ENCODE data around the gene GNG7.

The GNG7 gene

DNA sequence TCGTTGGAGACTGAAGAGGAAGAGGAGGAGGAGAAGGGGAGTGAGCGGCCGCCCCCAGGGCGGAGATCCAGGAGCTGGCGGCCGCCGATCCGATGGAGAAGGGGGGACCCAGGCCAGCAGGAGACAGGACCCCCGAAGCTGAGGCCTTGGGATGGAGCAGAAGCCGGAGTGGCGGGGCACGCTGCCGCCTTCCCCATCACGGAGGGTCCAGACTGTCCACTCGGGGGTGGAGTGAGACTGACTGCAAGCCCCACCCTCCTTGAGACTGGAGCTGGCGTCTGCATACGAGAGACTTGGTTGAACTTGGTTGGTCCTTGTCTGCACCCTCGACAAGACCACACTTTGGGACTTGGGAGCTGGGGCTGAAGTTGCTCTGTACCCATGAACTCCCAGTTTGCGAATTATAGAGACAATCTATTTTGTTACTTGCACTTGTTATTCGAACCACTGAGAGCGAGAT is 224.7 kb downstream of the GNG7 start:
- Histone ChIP-seq H4K12ac (ENCODE audit: low read depth, low read length) (peak overlapping the region; percentile 49), H3K4me2 (ENCODE audit: low read length) (peak overlapping the region; percentile 64), H3K79me1 (ENCODE audit: low read length) (peaks cover 44% of the 10 kb centered on the region), H2BK5ac (ENCODE audit: low read depth, low read length, poor library complexity) (peak overlapping the region; percentile 44), H2BK12ac (ENCODE audit: low read length) (peak overlapping the region; percentile 35), H4K91ac (ENCODE audit: low read depth, low read length) (no peak overlapping the region), H3K79me2 (ENCODE audit: control insufficient read depth, insufficient read depth, low read length, poor library complexity) (peaks cover 30% of the 10 kb centered on the region), H3K4ac (ENCODE audit: low read depth, low read length) (peak overlapping the region; percentile 37), H4K8ac (ENCODE audit: low read depth, low read length) (peak overlapping the region; percentile 51), H3K4me3 (ENCODE audit: low read depth, low read length) (peak overlapping the region; percentile 85), H2AK5ac (ENCODE audit: low read length) (no peak overlapping the region), H2AFZ (ENCODE audit: insufficient read depth, low read length, poor library complexity) (no peak overlapping the region), H3K9me3 (ENCODE audit: insufficient read depth, low read depth, low read length) (peaks cover 9% of the 10 kb centered on the region), H3K9ac (ENCODE audit: low read length) (peak overlapping the region; percentile 98), H2BK120ac (ENCODE audit: insufficient read depth, low read length, poor library complexity) (peak overlapping the region; percentile 65), H3K14ac (ENCODE audit: low read length) (peak overlapping the region; percentile 23), H3K18ac (ENCODE audit: low read length) (peak overlapping the region; percentile 87), H3K4me1 (ENCODE audit: control insufficient read depth in 1 of 2, insufficient read depth in 2 of 2, low read length in 2 of 2) (peaks cover 12 to 14% of the 10 kb centered on the region in 2 experiments), H3K36me3 (ENCODE audit: control insufficient read depth in 1 of 2, insufficient read depth in 2 of 2, low read length in 2 of 2) (peaks cover 16 to 20% of the 10 kb centered on the region in 2 experiments), H3K27ac (ENCODE audit: low read depth, low read length) (peak overlapping the region; percentile 69), H3K23ac (ENCODE audit: low read length) (no peak overlapping the region), H3K27me3 (ENCODE audit: insufficient read depth, low read length) (no peaks in the 10 kb centered on the region)
- no CpG with 5 or more reads among the region's 21 CpGs for WGBS (ENCODE audit: extremely low coverage, insufficient coverage, insufficient read length)
- DNase-seq, result peak in 1 of 2 donors; percentile 58

DNA sequence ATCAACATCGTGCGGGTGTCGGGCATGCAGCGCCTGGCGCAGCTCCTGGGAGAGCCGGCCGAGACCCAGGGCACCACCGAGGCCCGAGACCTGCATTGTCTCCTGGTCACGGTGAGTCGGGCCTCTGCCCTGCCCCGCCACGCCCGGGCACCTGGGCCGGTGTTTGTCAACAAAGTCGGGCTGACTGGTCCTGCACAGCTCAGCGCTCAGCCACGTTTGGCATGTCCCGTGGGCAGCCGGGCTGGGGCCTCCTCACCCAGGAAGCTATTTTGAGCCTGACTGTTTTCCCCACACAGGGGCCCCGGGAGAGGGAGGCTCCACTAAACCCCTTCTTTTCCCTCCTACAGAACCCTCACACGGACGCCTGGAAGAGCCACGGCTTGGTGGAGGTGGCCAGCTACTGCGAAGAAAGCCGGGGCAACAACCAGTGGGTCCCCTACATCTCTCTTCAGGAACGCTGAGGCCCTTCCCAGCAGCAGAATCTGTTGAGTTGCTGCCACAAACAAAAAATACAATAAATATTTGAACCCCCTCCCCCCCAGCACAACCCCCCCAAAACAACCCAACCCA is 225.3 kb downstream of the GNG7 start:
- peak overlapping the region; percentile 88 for H3K14ac ChIP-seq (ENCODE audit: low read length)
- H3K9ac ChIP-seq (ENCODE audit: low read length), result peak overlapping the region; percentile 98
- H2BK12ac ChIP-seq (ENCODE audit: low read length), result peak overlapping the region; percentile 38
- H3K4me3 ChIP-seq (ENCODE audit: low read depth, low read length), result peak overlapping the region; percentile 85
- H3K18ac ChIP-seq (ENCODE audit: low read length), result peak overlapping the region; percentile 89
- H3K79me2 ChIP-seq (ENCODE audit: control insufficient read depth, insufficient read depth, low read length, poor library complexity), result peaks cover 30% of the 10 kb centered on the region
- peaks cover 16 to 18% of the 10 kb centered on the region in 2 experiments for H3K36me3 ChIP-seq (ENCODE audit: control insufficient read depth in 1 of 2, insufficient read depth in 2 of 2, low read length in 2 of 2)
- peak overlapping the region; percentile 47 for H2AFZ ChIP-seq (ENCODE audit: insufficient read depth, low read length, poor library complexity)
- H2AK5ac ChIP-seq (ENCODE audit: low read length), result peak overlapping the region; percentile 15
- H4K12ac ChIP-seq (ENCODE audit: low read depth, low read length), result no peak overlapping the region
- H3K27ac ChIP-seq (ENCODE audit: low read depth, low read length), result peak overlapping the region; percentile 69
- H4K8ac ChIP-seq (ENCODE audit: low read depth, low read length), result peak overlapping the region; percentile 25
- no peak overlapping the region for H3K23ac ChIP-seq (ENCODE audit: low read length)
- peak; percentile 71 to 75 for DNase-seq
- H3K79me1 ChIP-seq (ENCODE audit: low read length), result peaks cover 44% of the 10 kb centered on the region
- H3K4ac ChIP-seq (ENCODE audit: low read depth, low read length), result peak overlapping the region; percentile 99
- H4K91ac ChIP-seq (ENCODE audit: low read depth, low read length), result peak overlapping the region; percentile 39
- no CpG with 5 or more reads among the region's 27 CpGs for WGBS (ENCODE audit: extremely low coverage, insufficient coverage, insufficient read length)
- no peaks in the 10 kb centered on the region for H3K27me3 ChIP-seq (ENCODE audit: insufficient read depth, low read length)
- H2BK5ac ChIP-seq (ENCODE audit: low read depth, low read length, poor library complexity), result peak overlapping the region; percentile 63
- peaks cover 4% of the 10 kb centered on the region for H3K9me3 ChIP-seq (ENCODE audit: insufficient read depth, low read depth, low read length)
- H2BK120ac ChIP-seq (ENCODE audit: insufficient read depth, low read length, poor library complexity), result peak overlapping the region; percentile 39
- H3K4me1 ChIP-seq (ENCODE audit: control insufficient read depth in 1 of 2, insufficient read depth in 2 of 2, low read length in 2 of 2), result peaks cover 12 to 14% of the 10 kb centered on the region in 2 experiments
- peak overlapping the region; percentile 64 for H3K4me2 ChIP-seq (ENCODE audit: low read length)

DNA sequence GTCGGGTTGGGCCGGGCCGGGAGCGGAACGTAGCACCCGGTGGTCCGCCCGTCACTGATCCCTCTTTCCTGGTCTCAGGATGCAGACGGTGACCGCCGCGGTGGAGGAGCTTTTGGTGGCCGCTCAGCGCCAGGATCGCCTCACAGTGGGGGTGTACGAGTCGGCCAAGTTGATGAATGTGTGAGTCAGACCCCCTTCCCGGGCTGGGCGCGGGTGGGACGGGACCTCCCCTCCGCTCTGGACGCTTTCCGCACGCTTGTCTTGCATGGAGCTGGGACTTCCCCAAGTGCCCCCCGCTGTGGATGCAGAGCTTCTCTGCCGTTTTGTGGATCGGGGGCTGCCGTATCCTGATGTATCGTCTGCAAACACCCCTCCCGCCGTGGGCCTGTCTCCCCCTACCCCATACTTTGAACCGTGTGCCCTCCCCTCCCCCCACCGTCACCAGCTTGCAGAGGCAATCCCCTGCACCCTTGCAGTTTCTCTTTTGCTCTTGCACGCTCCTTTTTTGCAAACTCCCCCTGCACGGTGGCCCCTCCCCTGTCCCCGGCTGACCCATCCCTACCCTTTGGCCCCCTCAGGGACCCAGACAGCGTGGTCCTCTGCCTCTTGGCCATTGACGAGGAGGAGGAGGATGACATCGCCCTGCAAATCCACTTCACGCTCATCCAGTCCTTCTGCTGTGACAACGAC is 225.9 kb downstream of the GNG7 start:
- H3K4ac ChIP-seq (ENCODE audit: low read depth, low read length), result peak overlapping the region; percentile 99
- no peaks in the 10 kb centered on the region for H3K27me3 ChIP-seq (ENCODE audit: insufficient read depth, low read length)
- WGBS (ENCODE audit: extremely low coverage, insufficient coverage, insufficient read length), result no CpG with 5 or more reads among the region's 42 CpGs
- H4K8ac ChIP-seq (ENCODE audit: low read depth, low read length), result peak overlapping the region; percentile 37
- peaks cover 12 to 14% of the 10 kb centered on the region in 2 experiments for H3K4me1 ChIP-seq (ENCODE audit: control insufficient read depth in 1 of 2, insufficient read depth in 2 of 2, low read length in 2 of 2)
- peaks cover 44% of the 10 kb centered on the region for H3K79me1 ChIP-seq (ENCODE audit: low read length)
- H3K14ac ChIP-seq (ENCODE audit: low read length), result peak overlapping the region; percentile 88
- peaks cover 30% of the 10 kb centered on the region for H3K79me2 ChIP-seq (ENCODE audit: control insufficient read depth, insufficient read depth, low read length, poor library complexity)
- peak overlapping the region; percentile 47 for H2AFZ ChIP-seq (ENCODE audit: insufficient read depth, low read length, poor library complexity)
- DNase-seq, result peak; percentile 54 to 55
- no peak overlapping the region for H3K23ac ChIP-seq (ENCODE audit: low read length)
- no peak overlapping the region for H2AK5ac ChIP-seq (ENCODE audit: low read length)
- H3K9me3 ChIP-seq (ENCODE audit: insufficient read depth, low read depth, low read length), result peaks cover 3% of the 10 kb centered on the region
- no peak overlapping the region for H4K12ac ChIP-seq (ENCODE audit: low read depth, low read length)
- H2BK120ac ChIP-seq (ENCODE audit: insufficient read depth, low read length, poor library complexity), result peak overlapping the region; percentile 10
- peak overlapping the region; percentile 85 for H3K4me3 ChIP-seq (ENCODE audit: low read depth, low read length)
- H2BK12ac ChIP-seq (ENCODE audit: low read length), result peak overlapping the region; percentile 20
- H3K36me3 ChIP-seq (ENCODE audit: control insufficient read depth in 1 of 2, insufficient read depth in 2 of 2, low read length in 2 of 2), result peaks cover 16 to 18% of the 10 kb centered on the region in 2 experiments
- peak overlapping the region; percentile 98 for H3K9ac ChIP-seq (ENCODE audit: low read length)
- peak overlapping the region; percentile 63 for H2BK5ac ChIP-seq (ENCODE audit: low read depth, low read length, poor library complexity)
- H3K27ac ChIP-seq (ENCODE audit: low read depth, low read length), result peak overlapping the region; percentile 69
- peak overlapping the region; percentile 89 for H3K18ac ChIP-seq (ENCODE audit: low read length)
- H3K4me2 ChIP-seq (ENCODE audit: low read length), result peak overlapping the region; percentile 64
- H4K91ac ChIP-seq (ENCODE audit: low read depth, low read length), result no peak overlapping the region

DNA sequence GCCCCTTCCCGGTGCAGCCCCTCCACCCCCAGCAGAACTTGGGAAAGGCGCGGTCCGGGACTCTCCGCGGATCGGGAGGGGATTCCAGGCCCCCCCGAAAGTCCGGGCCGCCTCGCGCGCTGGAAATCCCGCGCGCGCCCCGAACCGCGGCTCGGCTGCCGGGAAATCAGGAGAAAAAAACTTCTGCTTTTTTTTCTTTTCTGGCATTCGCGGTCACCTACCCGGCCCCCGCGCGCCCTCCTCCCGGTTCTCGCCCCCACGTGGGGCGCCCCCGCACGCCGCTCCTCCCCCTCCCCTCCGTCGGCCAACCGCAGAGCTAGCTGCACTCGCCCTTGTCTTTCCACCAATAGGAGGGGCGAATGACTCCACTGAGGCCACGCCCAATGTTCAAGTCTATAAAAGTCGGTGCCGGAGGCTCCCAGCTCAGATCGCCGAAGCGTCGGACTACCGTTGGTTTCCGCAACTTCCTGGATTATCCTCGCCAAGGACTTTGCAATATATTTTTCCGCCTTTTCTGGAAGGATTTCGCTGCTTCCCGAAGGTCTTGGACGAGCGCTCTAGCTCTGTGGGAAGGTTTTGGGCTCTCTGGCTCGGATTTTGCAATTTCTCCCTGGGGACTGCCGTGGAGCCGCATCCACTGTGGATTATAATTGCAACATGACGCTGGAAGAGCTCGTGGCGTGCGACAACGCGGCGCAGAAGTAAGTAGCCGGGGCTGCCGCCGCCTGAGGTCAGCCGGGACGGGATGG is 226.6 kb downstream of the GNG7 start, which contains the start of gene GADD45B:
GADD45B (plus strand) TSS at position 426 of the 749 bp plus-strand sequence; CDS start at position 658, 232 bp downstream.
- H3K79me1 ChIP-seq (ENCODE audit: low read length), result peaks cover 44% of the 10 kb centered on the region
- H3K27ac ChIP-seq (ENCODE audit: low read depth, low read length), result peak within 1 kb of the TSS; percentile 89
- peaks cover 12 to 14% of the 10 kb centered on the region in 2 experiments for H3K4me1 ChIP-seq (ENCODE audit: control insufficient read depth in 1 of 2, insufficient read depth in 2 of 2, low read length in 2 of 2)
- peak within 1 kb of the TSS; percentile 98 for H2BK5ac ChIP-seq (ENCODE audit: low read depth, low read length, poor library complexity)
- H3K4ac ChIP-seq (ENCODE audit: low read depth, low read length), result peak within 1 kb of the TSS; percentile 99
- DNase-seq, result peak; percentile 94 to 99
- H2AFZ ChIP-seq (ENCODE audit: insufficient read depth, low read length, poor library complexity), result peak within 1 kb of the TSS; percentile 86
- H2BK12ac ChIP-seq (ENCODE audit: low read length), result peak within 1 kb of the TSS; percentile 84
- H2BK120ac ChIP-seq (ENCODE audit: insufficient read depth, low read length, poor library complexity), result peak within 1 kb of the TSS; percentile 96
- H3K79me2 ChIP-seq (ENCODE audit: control insufficient read depth, insufficient read depth, low read length, poor library complexity), result peaks cover 30% of the 10 kb centered on the region
- no peaks in the 10 kb centered on the region for H3K27me3 ChIP-seq (ENCODE audit: insufficient read depth, low read length)
- peak within 1 kb of the TSS; percentile 85 for H3K4me3 ChIP-seq (ENCODE audit: low read depth, low read length)
- peaks cover 16 to 18% of the 10 kb centered on the region in 2 experiments for H3K36me3 ChIP-seq (ENCODE audit: control insufficient read depth in 1 of 2, insufficient read depth in 2 of 2, low read length in 2 of 2)
- peak within 1 kb of the TSS; percentile 98 for H3K9ac ChIP-seq (ENCODE audit: low read length)
- peak within 1 kb of the TSS; percentile 95 for H4K91ac ChIP-seq (ENCODE audit: low read depth, low read length)
- no peaks in the 10 kb centered on the region for H3K9me3 ChIP-seq (ENCODE audit: insufficient read depth, low read depth, low read length)
- peak within 1 kb of the TSS; percentile 98 for H3K18ac ChIP-seq (ENCODE audit: low read length)
- H4K8ac ChIP-seq (ENCODE audit: low read depth, low read length), result peak within 1 kb of the TSS; percentile 86
- peak within 1 kb of the TSS; percentile 82 for H4K12ac ChIP-seq (ENCODE audit: low read depth, low read length)
- peak within 1 kb of the TSS; percentile 22 for H3K23ac ChIP-seq (ENCODE audit: low read length)
- peak within 1 kb of the TSS; percentile 64 for H3K4me2 ChIP-seq (ENCODE audit: low read length)
- WGBS (ENCODE audit: extremely low coverage, insufficient coverage, insufficient read length), result no CpG with 5 or more reads among the region's 70 CpGs
- H2AK5ac ChIP-seq (ENCODE audit: low read length), result peak within 1 kb of the TSS; percentile 88
- peak within 1 kb of the TSS; percentile 97 for H3K14ac ChIP-seq (ENCODE audit: low read length)
